Epithelial cell of esophagus (primary cell): ENCODE results near the gene HES5.

Experiments used
- DNase-seq: peaks from one replicate; pipeline ENCODE4 v3.0.0; 2010; ENCODE audit warnings: low read depth
- H3K4me3 ChIP-seq: 2 replicates; pipeline ENCODE4 v1.5.1; 2011; ENCODE audit warnings: mild to moderate bottlenecking, low read length, control low read depth
- CTCF ChIP-seq: IDR thresholded peaks from 2 replicates; pipeline ENCODE4 v1.5.1; 2011; ENCODE audit warnings: low read depth, mild to moderate bottlenecking, low read length, control low read depth, inconsistent platforms; ENCODE audit not compliant: insufficient read depth; ENCODE audit errors: missing control alignments

HES5 gene

GRCh38 chr1:2558861-2559260 lies 28.8 kb upstream of the HES5 start:
- no peak for DNase-seq
- H3K4me3 ChIP-seq: no peak overlapping the region
- TF ChIP-seq CTCF: no peak

- DNase-seq: no peak
- no peak for TF ChIP-seq CTCF
Observed at GRCh38 chr1:2558420-2558819, 28.4 kb upstream of the HES5 start.

GRCh38 chr1:2557482-2558400 lies 27.7 kb upstream of the HES5 start:
- H3K4me3 ChIP-seq: no peak overlapping the region
- TF ChIP-seq CTCF: no peak
- no peak for DNase-seq

More at GRCh38 chr1:2558420-2558819, 28.4 kb upstream of the HES5 start:
- no peak overlapping the region for H3K4me3 ChIP-seq

- no peak for DNase-seq
- H3K4me3 ChIP-seq: peak overlapping the region; percentile 59
Observed at GRCh38 chr1:2556678-2557481, 26.8 kb upstream of the HES5 start.

GRCh38 chr1:2556277-2556677 lies 26.2 kb upstream of the HES5 start, which contains the start of gene TNFRSF14:
Gene TNFRSF14, plus strand, starts transcription at chr1:2556371. Its CDS starts 294 bp downstream, at chr1:2556665.
- no peak for TF ChIP-seq CTCF
- H3K4me3 ChIP-seq: peak within 1 kb of the TSS; percentile 59
- DNase-seq: peak; percentile 40

More at GRCh38 chr1:2556678-2557481, 26.8 kb upstream of the HES5 start:
- no peak for TF ChIP-seq CTCF

- TF ChIP-seq CTCF: no peak
- no peak for DNase-seq
- H3K4me3 ChIP-seq: peak overlapping the region; percentile 59
Observed at GRCh38 chr1:2555634-2556276, 25.7 kb upstream of the HES5 start.
